H1 (cell line): ENCODE results near the gene COMMD1. TPM values are rescaled to one million over a fixed set of nuclear protein-coding genes. Genes with fewer than 3 reads are reported as not detected.

ENCODE experiments used
- CTCF ChIA-PET: fragments of 300-600 bp; sonication (Branson Sonifier 250); formaldehyde crosslinking; loops from one replicate; lab custom pipeline; 2021; ENCODE audit not compliant: partially characterized antibody; lab: Charles Lee
- POLR2A ChIA-PET: fragments of 300-600 bp; sonication (Branson Sonifier 250); formaldehyde crosslinking; loops from one replicate; lab custom pipeline; 2021; ENCODE audit warnings: inconsistent platforms; ENCODE audit not compliant: partially characterized antibody; lab: Charles Lee
- DNase-seq, 2 experiments: peaks; one replicate each; pipeline versions ENCODE4 v3.0.0 to v3.0.0-alpha.2; 2010 to 2022; ENCODE audit warnings: low spot score in 2 of 2, low read depth in 1 of 2, mixed read lengths in 1 of 2
- FAIRE-seq: peaks from 2 replicates; lab custom pipeline; 2011; peaks lifted over from hg19 to GRCh38; lab: Jason Lieb, UNC
- H2AFZ ChIP-seq: 2 replicates; pipeline ENCODE4 v1.8.1; 2012; ENCODE audit warnings: low read length, inconsistent platforms
- H2AK5ac ChIP-seq: 2 replicates; pipeline ENCODE4 v1.6.1; 2013; ENCODE audit warnings: low read depth, low read length
- H2BK120ac ChIP-seq: replicated peaks from 2 replicates; pipeline ENCODE3; 2013; ENCODE audit warnings: low read depth, low read length, inconsistent platforms
- H2BK12ac ChIP-seq: 2 replicates; pipeline ENCODE4 v1.6.1; 2013; ENCODE audit warnings: low read depth, low read length
- H2BK15ac ChIP-seq: 2 replicates; pipeline ENCODE4 v1.6.1; 2013; ENCODE audit warnings: low read length
- H2BK20ac ChIP-seq: 2 replicates; pipeline ENCODE4 v1.6.1; 2013; ENCODE audit warnings: low read length
- H2BK5ac ChIP-seq: 2 replicates; pipeline ENCODE4 v1.6.1; 2013; ENCODE audit warnings: low read depth, low read length
- H3K14ac ChIP-seq: 2 replicates; pipeline ENCODE4 v1.6.1; 2013; ENCODE audit warnings: inconsistent platforms; ENCODE audit not compliant: insufficient read length
- H3K18ac ChIP-seq: 2 replicates; pipeline ENCODE4 v1.6.1; 2013; ENCODE audit warnings: low read length; ENCODE audit errors: extremely low read depth
- H3K23ac ChIP-seq: 2 replicates; pipeline ENCODE4 v1.6.1; 2013; ENCODE audit warnings: inconsistent platforms; ENCODE audit not compliant: insufficient read length
- H3K23me2 ChIP-seq: 2 replicates; pipeline ENCODE4 v1.6.1; 2013; ENCODE audit warnings: low read depth, low read length
- H3K27ac ChIP-seq: 2 replicates; pipeline ENCODE4 v1.6.1; 2011; ENCODE audit warnings: low read depth, low read length, inconsistent platforms
- H3K27me3 ChIP-seq, 4 experiments: replicated peaks in 1 of 4; 1 replicate in 1 of 4; 2 replicates in 3 of 4; pipeline versions ENCODE4 v1.6.1 to v1.8.1; 2011 to 2013; ENCODE audit warnings: low read length in 3 of 4, mild to moderate bottlenecking in 3 of 4, inconsistent platforms in 2 of 4, mixed read lengths in 2 of 4, moderate library complexity in 1 of 4; ENCODE audit not compliant: control insufficient read depth in 3 of 4, insufficient read depth in 3 of 4; ENCODE audit errors: extremely low read depth in 1 of 4
- H3K36me3 ChIP-seq, 4 experiments: 2 replicates each; pipeline versions ENCODE4 v1.6.1 to v1.8.1; 2011 to 2013; ENCODE audit warnings: mild to moderate bottlenecking in 4 of 4, low read length in 3 of 4, moderate library complexity in 2 of 4, control low read depth in 1 of 4, inconsistent platforms in 1 of 4; ENCODE audit not compliant: insufficient read depth in 4 of 4, control insufficient read depth in 2 of 4
- H3K4ac ChIP-seq: replicated peaks from 2 replicates; pipeline ENCODE3; 2013; ENCODE audit warnings: low read length, low read depth, mixed read lengths, inconsistent platforms; ENCODE audit not compliant: insufficient read length
- H3K4me1 ChIP-seq, 4 experiments: replicated peaks in 1 of 4; 1 replicate in 1 of 4; 2 replicates in 3 of 4; pipeline versions ENCODE4 v1.6.1 to v1.8.1; 2011 to 2013; ENCODE audit warnings: low read length in 3 of 4, inconsistent platforms in 2 of 4, mixed read lengths in 1 of 4; ENCODE audit not compliant: insufficient read depth in 4 of 4, control insufficient read depth in 3 of 4
- H3K4me2 ChIP-seq, 2 experiments: 2 replicates each; pipeline versions ENCODE4 v1.6.1 to v1.8.1; 2011 to 2013; ENCODE audit warnings: low read depth in 2 of 2, low read length in 2 of 2, control low read depth in 1 of 2, inconsistent platforms in 1 of 2, mild to moderate bottlenecking in 1 of 2; ENCODE audit not compliant: insufficient read depth in 1 of 2
- H3K4me3 ChIP-seq, 4 experiments: fragments of 200-600, 300-600 bp in 1 of 4; sonication (generic), shearing (Covaris generic), sonication (Bioruptor Twin) in 1 of 4; 2 replicates each; pipeline versions ENCODE4 v1.5.1 to v1.8.1; 2011 to 2016; ENCODE audit warnings: low read length in 4 of 4, low read depth in 3 of 4, control low read depth in 2 of 4, inconsistent platforms in 2 of 4, mild to moderate bottlenecking in 2 of 4, mixed read lengths in 1 of 4, moderate library complexity in 1 of 4; ENCODE audit not compliant: insufficient read depth in 2 of 4; ENCODE audit errors: extremely low read depth in 1 of 4
- H3K56ac ChIP-seq: replicated peaks from 2 replicates; pipeline ENCODE3; 2013; ENCODE audit warnings: low read depth, mild to moderate bottlenecking, mixed read lengths, low read length, inconsistent platforms; ENCODE audit not compliant: insufficient read length
- H3K79me1 ChIP-seq: 2 replicates; pipeline ENCODE4 v1.6.1; 2013; ENCODE audit warnings: low read depth, low read length, control low read depth
- H3K79me2 ChIP-seq, 2 experiments: 2 replicates each; pipeline versions ENCODE4 v1.6.1 to v1.8.1; 2012 to 2013; ENCODE audit warnings: low read length in 2 of 2, mild to moderate bottlenecking in 2 of 2, inconsistent platforms in 1 of 2; ENCODE audit not compliant: insufficient read depth in 2 of 2, control insufficient read depth in 1 of 2
- H3K9ac ChIP-seq, 4 experiments: replicated peaks in 1 of 4; 1 replicate in 1 of 4; 2 replicates in 3 of 4; pipeline versions ENCODE4 v1.6.1 to v1.8.1; 2011 to 2013; ENCODE audit warnings: low read depth in 3 of 4, low read length in 3 of 4, control low read depth in 2 of 4, mild to moderate bottlenecking in 2 of 4, moderate library complexity in 2 of 4, inconsistent platforms in 1 of 4; ENCODE audit errors: extremely low read depth in 1 of 4
- H3K9me3 ChIP-seq, 2 experiments: 2 replicates each; pipeline versions ENCODE4 v1.6.1 to v1.8.1; 2012 to 2013; ENCODE audit warnings: mild to moderate bottlenecking in 2 of 2, moderate library complexity in 2 of 2, control low read depth in 1 of 2, inconsistent platforms in 1 of 2, low read depth in 1 of 2, low read length in 1 of 2, mixed read lengths in 1 of 2; ENCODE audit not compliant: insufficient read depth in 2 of 2
- H4K20me1 ChIP-seq, 2 experiments: replicated peaks in 1 of 2; 2 replicates each; pipeline versions ENCODE3 to v1.8.1; 2011 to 2013; ENCODE audit warnings: inconsistent platforms in 2 of 2, low read length in 2 of 2, mild to moderate bottlenecking in 1 of 2; ENCODE audit not compliant: insufficient read depth in 2 of 2, control insufficient read depth in 1 of 2
- H4K5ac ChIP-seq: 2 replicates; pipeline ENCODE4 v1.6.1; 2013; ENCODE audit warnings: low read length, low read depth, mixed read lengths, inconsistent platforms; ENCODE audit not compliant: insufficient read length
- H4K8ac ChIP-seq: 2 replicates; pipeline ENCODE4 v1.8.0; 2013; ENCODE audit warnings: mild to moderate bottlenecking, moderate library complexity, low read length, inconsistent platforms; ENCODE audit not compliant: insufficient read depth; ENCODE audit errors: extremely low read depth
- H4K91ac ChIP-seq: replicated peaks from 2 replicates; pipeline ENCODE3; 2013; ENCODE audit warnings: low read length, mixed read lengths, inconsistent platforms; ENCODE audit not compliant: insufficient read length
- BCL11A ChIP-seq, 2 experiments: IDR thresholded peaks; one replicate each; pipeline ENCODE4 v1.6.1; 2011; ENCODE audit warnings: low read depth in 2 of 2, low read length in 2 of 2, mild to moderate bottlenecking in 2 of 2
- RAD21 ChIP-seq, 2 experiments: IDR thresholded peaks in 1 of 2; conservative IDR thresholded peaks in 1 of 2; 2 replicates each; pipeline ENCODE4 v1.6.1; 2011; ENCODE audit warnings: low read depth in 2 of 2, low read length in 2 of 2, improper control_type of control experiment in 1 of 2, inconsistent platforms in 1 of 2, mild to moderate bottlenecking in 1 of 2, moderate library complexity in 1 of 2
- WGBS, 2 experiments: shearing (Covaris generic) in 1 of 2; methylation state at CpG; one replicate each; pipeline versions ENCODE4 v1.1.6 to v1.1.7; 2013 to 2015; ENCODE audit warnings: low lambda C conversion rate in 2 of 2, mixed read lengths in 2 of 2, inconsistent platforms in 1 of 2, low coverage in 1 of 2, missing lambda C conversion rate in 1 of 2; ENCODE audit not compliant: insufficient replicate concordance in 2 of 2, insufficient coverage in 1 of 2, insufficient read length in 1 of 2; ENCODE audit errors: extremely low coverage in 1 of 2, missing lambda C conversion rate in 1 of 2; 5-methylcytosine and 5-hydroxymethylcytosine counted together
- polyA plus RNA-seq, 7 experiments: library from polyadenylated mRNA; depleted of rRNA in 3 of 7; stranded (reverse) in 5 of 7; unstranded in 2 of 7; fragments of >200 nt in 5 of 7; fragments of 200-250 nt in 2 of 7; gene quantifications; 1 replicate in 5 of 7; 2 replicates in 1 of 7; 4 replicates in 1 of 7; pipeline versions ENCODE4 v1.2.1 to v1.2.3, GENCODE V29; 2011 to 2013; ENCODE audit warnings: missing spikeins in 2 of 7, mixed read lengths in 2 of 7
- total RNA-seq: library from RNA; stranded (reverse); fragmentation: NEBNext Ultra II Directional; extraction: Animal tissue kit (Norgen Biotek cat#: 25700); gene quantifications from 2 replicates; pipeline ENCODE4 v1.2.1, GENCODE V29; 2021
- TF ChIP-seq, protein P1 (sequence below), 3 experiments: IDR thresholded peaks; 1 replicate in 2 of 3; 2 replicates in 1 of 3; pipeline versions ENCODE4 v1.5.1 to v1.6.1; 2011; ENCODE audit warnings: low read length in 3 of 3, mild to moderate bottlenecking in 3 of 3, inconsistent platforms in 2 of 3, low read depth in 1 of 3, moderate library complexity in 1 of 3; ENCODE audit not compliant: insufficient read depth in 1 of 3; ENCODE audit errors: control extremely low read depth in 1 of 3

Gene COMMD1
- total and polyA plus RNA-seq, 2 of the 8 experiments (the other 6 are each of a cell fraction or from before 2014, with no cell fraction given), result 23.5 to 28.3 TPM

DNA sequence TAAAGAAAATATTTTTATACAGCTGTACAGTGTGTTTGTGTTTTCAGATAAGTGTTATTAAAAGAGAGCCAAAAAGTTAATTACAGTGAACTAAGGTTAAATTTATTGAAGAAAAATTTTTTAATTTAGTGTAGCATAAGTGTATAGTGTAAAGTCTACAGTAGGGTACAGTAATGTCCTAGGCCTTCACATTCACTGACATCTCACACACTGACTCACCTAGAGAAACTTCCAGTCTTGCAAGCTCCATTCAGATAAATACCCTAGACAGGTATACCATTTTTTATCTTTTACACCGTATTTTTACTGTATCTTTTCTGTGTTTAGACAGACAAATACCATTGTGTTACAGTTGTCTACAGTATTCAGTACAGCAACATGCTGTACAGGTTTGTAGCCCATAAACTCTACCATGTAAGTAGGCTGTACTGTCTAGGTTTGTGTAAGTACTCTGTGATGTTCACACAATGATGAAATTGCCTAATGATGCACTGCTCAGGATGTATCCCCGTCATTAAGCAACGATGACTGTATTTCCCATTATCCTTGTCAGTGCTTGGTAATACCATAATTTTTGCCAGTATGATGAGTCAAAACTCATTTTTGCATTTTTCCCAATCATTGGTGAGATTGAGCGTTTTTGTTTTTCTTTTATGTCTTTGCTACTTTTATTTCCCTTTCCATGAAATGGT is 242.3 kb downstream of the COMMD1 start:
- H3K79me1 ChIP-seq, result no peaks in the 10 kb centered on the region
- peak overlapping the region; percentile 51 for H4K91ac ChIP-seq
- H4K8ac ChIP-seq, result no peak overlapping the region
- 82% methylated on average over 4 of the region's 4 CpGs; no CpG with 5 or more reads in 1 of the 2 experiments for WGBS, 2 experiments
- peaks cover 0 to 11% (median 4%) of the 10 kb centered on the region in 4 experiments; a peak in 6 of 7 replicates for H3K4me1 ChIP-seq
- ChIA-PET POLR2A (interaction anchor here (1.2 kb wide), 1 partner anchor 48 kb away, joined by 3 read pairs; the partner anchor contains the start of gene B3GNT2), CTCF (interaction anchor here (0.8 to 1.3 kb wide), 2 partner anchors 13 to 185 kb away, joined by 3 read pairs; no protein-coding TSS in a partner anchor)
- no peak overlapping the region for H3K9ac ChIP-seq
- H3K4ac ChIP-seq, result no peak overlapping the region
- no peaks in the 10 kb centered on the region for H3K36me3 ChIP-seq
- no peaks in the 10 kb centered on the region for H3K9me3 ChIP-seq
- H3K56ac ChIP-seq, result no peak overlapping the region
- H3K4me2 ChIP-seq, result no peak overlapping the region
- no peak overlapping the region for H4K5ac ChIP-seq
- no peak overlapping the region for H2BK120ac ChIP-seq
- H3K23ac ChIP-seq, result no peak overlapping the region
- H2AFZ ChIP-seq, result no peak overlapping the region
- FAIRE-seq (no peak), DNase-seq (no peak)
- H2AK5ac ChIP-seq, result no peak overlapping the region
- no peaks in the 10 kb centered on the region for H3K27me3 ChIP-seq
- H3K14ac ChIP-seq, result no peak overlapping the region
- no peak overlapping the region for H3K27ac ChIP-seq
- H2BK20ac ChIP-seq, result no peak overlapping the region
- no peaks in the 10 kb centered on the region for H4K20me1 ChIP-seq
- no peaks in the 10 kb centered on the region for H3K23me2 ChIP-seq
- no peak overlapping the region for H3K4me3 ChIP-seq
- no peak overlapping the region for H2BK5ac ChIP-seq
- no peaks in the 10 kb centered on the region for H3K79me2 ChIP-seq
- no peak overlapping the region for H3K18ac ChIP-seq
- H2BK12ac ChIP-seq, result no peak overlapping the region
- H2BK15ac ChIP-seq, result no peak overlapping the region
- TF ChIP-seq, protein P1, sequence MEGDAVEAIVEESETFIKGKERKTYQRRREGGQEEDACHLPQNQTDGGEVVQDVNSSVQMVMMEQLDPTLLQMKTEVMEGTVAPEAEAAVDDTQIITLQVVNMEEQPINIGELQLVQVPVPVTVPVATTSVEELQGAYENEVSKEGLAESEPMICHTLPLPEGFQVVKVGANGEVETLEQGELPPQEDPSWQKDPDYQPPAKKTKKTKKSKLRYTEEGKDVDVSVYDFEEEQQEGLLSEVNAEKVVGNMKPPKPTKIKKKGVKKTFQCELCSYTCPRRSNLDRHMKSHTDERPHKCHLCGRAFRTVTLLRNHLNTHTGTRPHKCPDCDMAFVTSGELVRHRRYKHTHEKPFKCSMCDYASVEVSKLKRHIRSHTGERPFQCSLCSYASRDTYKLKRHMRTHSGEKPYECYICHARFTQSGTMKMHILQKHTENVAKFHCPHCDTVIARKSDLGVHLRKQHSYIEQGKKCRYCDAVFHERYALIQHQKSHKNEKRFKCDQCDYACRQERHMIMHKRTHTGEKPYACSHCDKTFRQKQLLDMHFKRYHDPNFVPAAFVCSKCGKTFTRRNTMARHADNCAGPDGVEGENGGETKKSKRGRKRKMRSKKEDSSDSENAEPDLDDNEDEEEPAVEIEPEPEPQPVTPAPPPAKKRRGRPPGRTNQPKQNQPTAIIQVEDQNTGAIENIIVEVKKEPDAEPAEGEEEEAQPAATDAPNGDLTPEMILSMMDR (IDR thresholded peaks at IDR 0.05; ENCODE audit: control extremely low read depth in 1 of 3, insufficient read depth in 1 of 3, low read depth in 1 of 3, low read length in 3 of 3), result no peak
- TF ChIP-seq BCL11A (IDR thresholded peaks at IDR 0.05; ENCODE audit: low read depth in 2 of 2, low read length in 2 of 2) (no peak), RAD21 (IDR thresholded peaks at IDR 0.05 in 1 of 2, conservative IDR thresholded peaks at IDR 0.05 in 1 of 2; ENCODE audit: low read depth in 2 of 2, low read length in 2 of 2) (no peak)
